HEK293 (cell line): ENCODE results near the gene GPR155.

Experiments used
- CTCF ChIA-PET: fragments of 350-600 bp; formaldehyde crosslinking; extraction: SDS; loops from one replicate; lab custom pipeline; 2021; ENCODE audit warnings: antibody characterized with exemption; lab: Yijun Ruan, JAX
- POLR2A ChIA-PET: fragments of 300-600 bp; formaldehyde crosslinking; extraction: SDS; loops from one replicate; lab custom pipeline; 2020; ENCODE audit warnings: antibody characterized with exemption, inconsistent platforms; lab: Yijun Ruan, JAX
- H3K27ac ChIP-seq: fragments of 200-500 bp; sonication (Bioruptor generic); 2 replicates; pipeline ENCODE4 v1.5.1; 2014; ENCODE audit warnings: low read depth, low read length, control low read depth, inconsistent platforms; ENCODE audit errors: extremely low read depth
- H3K36me3 ChIP-seq, 2 experiments: fragments of 200-500 bp in 1 of 2; sonication (Bioruptor generic) in 1 of 2; 1 replicate in 1 of 2; 2 replicates in 1 of 2; pipeline ENCODE4 v1.5.1; 2014 to 2017; ENCODE audit warnings: inconsistent platforms in 2 of 2, low read length in 2 of 2; ENCODE audit not compliant: control insufficient read depth in 2 of 2, insufficient read depth in 1 of 2
- H3K4me1 ChIP-seq: fragments of 200-500 bp; sonication (Bioruptor generic); 2 replicates; pipeline ENCODE4 v1.5.1; 2014; ENCODE audit warnings: mild to moderate bottlenecking, low read length, inconsistent platforms; ENCODE audit not compliant: control insufficient read depth, insufficient read depth
- H3K4me3 ChIP-seq: 2 replicates; pipeline ENCODE4 v1.5.1; 2011; ENCODE audit warnings: low read depth, mild to moderate bottlenecking, control low read depth, low read length, moderate library complexity
- H3K9me3 ChIP-seq: fragments of 200-500 bp; sonication (Bioruptor generic); 2 replicates; pipeline ENCODE4 v1.5.1; 2014; ENCODE audit warnings: low read depth, low read length, inconsistent platforms; ENCODE audit not compliant: control insufficient read depth, insufficient read depth
- GLI2 ChIP-seq: fragments of 450-650 bp; formaldehyde crosslinking; IDR thresholded peaks from 2 replicates; pipeline ENCODE4; 2017; ENCODE audit warnings: missing biosample characterization, missing genetic modification characterization, low read depth, borderline replicate concordance
- GLIS1 ChIP-seq: fragments of 450-650 bp; formaldehyde crosslinking; IDR thresholded peaks from 2 replicates; pipeline ENCODE4 v1.5.1; 2016; ENCODE audit warnings: missing biosample characterization, missing genetic modification characterization
- HIC1 ChIP-seq: fragments of 450-650 bp; formaldehyde crosslinking; IDR thresholded peaks from 2 replicates; pipeline ENCODE4 v1.5.1; 2016; ENCODE audit warnings: missing biosample characterization, missing genetic modification characterization
- KLF16 ChIP-seq: fragments of 450-650 bp; formaldehyde crosslinking; IDR thresholded peaks from 2 replicates; pipeline ENCODE4 v1.5.1; 2017; ENCODE audit warnings: missing biosample characterization, missing genetic modification characterization
- KLF9 ChIP-seq: fragments of 450-650 bp; formaldehyde crosslinking; IDR thresholded peaks from 2 replicates; pipeline ENCODE4 v1.5.1; 2016; ENCODE audit warnings: missing biosample characterization, missing genetic modification characterization, low read depth
- PRDM6 ChIP-seq: fragments of 450-650 bp; formaldehyde crosslinking; IDR thresholded peaks from 2 replicates; pipeline ENCODE4 v1.5.1; 2017; ENCODE audit warnings: missing biosample characterization, missing genetic modification characterization
- SP7 ChIP-seq: fragments of 450-650 bp; formaldehyde crosslinking; IDR thresholded peaks from 2 replicates; pipeline ENCODE4 v1.5.1; 2016; ENCODE audit warnings: missing biosample characterization, missing genetic modification characterization
- ZBTB17 ChIP-seq: fragments of 450-650 bp; formaldehyde crosslinking; IDR thresholded peaks from 2 replicates; pipeline ENCODE4 v1.5.1; 2016; ENCODE audit warnings: missing biosample characterization, missing genetic modification characterization
- ZNF133 ChIP-seq: fragments of 450-650 bp; formaldehyde crosslinking; IDR thresholded peaks from 2 replicates; pipeline ENCODE4 v1.5.1; 2016; ENCODE audit warnings: missing biosample characterization, missing genetic modification characterization
- ZNF16 ChIP-seq: fragments of 450-650 bp; formaldehyde crosslinking; IDR thresholded peaks from 2 replicates; pipeline ENCODE4 v1.5.1; 2016; ENCODE audit warnings: low read depth, missing biosample characterization, missing genetic modification characterization
- ZNF280D ChIP-seq: fragments of 450-650 bp; formaldehyde crosslinking; IDR thresholded peaks from 2 replicates; pipeline ENCODE4 v1.5.1; 2016; ENCODE audit warnings: missing biosample characterization, missing genetic modification characterization
- ZNF341 ChIP-seq: fragments of 450-650 bp; formaldehyde crosslinking; IDR thresholded peaks from 2 replicates; pipeline ENCODE4; 2016; ENCODE audit warnings: low read depth, missing biosample characterization, missing genetic modification characterization
- ZNF488 ChIP-seq: fragments of 450-650 bp; formaldehyde crosslinking; IDR thresholded peaks from 2 replicates; pipeline ENCODE4 v1.5.1; 2016; ENCODE audit warnings: missing biosample characterization, missing genetic modification characterization
- ZNF561 ChIP-seq: fragments of 450-650 bp; IDR thresholded peaks from 2 replicates; pipeline ENCODE4 v1.5.1; 2018; ENCODE audit warnings: missing biosample characterization, missing genetic modification characterization, borderline replicate concordance
- ZNF624 ChIP-seq: fragments of 450-650 bp; formaldehyde crosslinking; IDR thresholded peaks from 2 replicates; pipeline ENCODE4 v1.5.1; 2017; ENCODE audit warnings: missing biosample characterization, missing genetic modification characterization
- ZNF670 ChIP-seq: fragments of 450-650 bp; formaldehyde crosslinking; IDR thresholded peaks from 2 replicates; pipeline ENCODE4 v1.5.1; 2016; ENCODE audit warnings: missing biosample characterization, missing genetic modification characterization, low read depth
- ZNF747 ChIP-seq: fragments of 450-650 bp; formaldehyde crosslinking; IDR thresholded peaks from 2 replicates; pipeline ENCODE4 v1.5.1; 2016; ENCODE audit warnings: missing biosample characterization, missing genetic modification characterization
- ZNF792 ChIP-seq: fragments of 450-650 bp; formaldehyde crosslinking; IDR thresholded peaks from 2 replicates; pipeline ENCODE4 v1.5.1; 2016; ENCODE audit warnings: missing biosample characterization, missing genetic modification characterization
- ZNF837 ChIP-seq: fragments of 450-650 bp; formaldehyde crosslinking; IDR thresholded peaks from 2 replicates; pipeline ENCODE4 v1.5.1; 2016; ENCODE audit warnings: missing biosample characterization, missing genetic modification characterization
- ZNF843 ChIP-seq: fragments of 450-650 bp; formaldehyde crosslinking; IDR thresholded peaks from 2 replicates; pipeline ENCODE4 v1.5.1; 2016; ENCODE audit warnings: missing biosample characterization, missing genetic modification characterization

GPR155 gene

GRCh38 chr2:174473796-174474195, 13.0 kb downstream of the GPR155 start:
- TF ChIP-seq ZNF16 (tag by site-specific recombination) (no peak), PRDM6 (tag by site-specific recombination) (no peak), SP7 (tag by site-specific recombination) (no peak), ZNF488 (no peak), ZNF670 (tag by site-specific recombination) (no peak), GLIS1 (tag by site-specific recombination) (no peak), ZNF561 (tag by site-specific recombination) (no peak), ZNF341 (tag by site-specific recombination) (no peak), ZNF624 (tag by site-specific recombination) (no peak), ZNF133 (no peak), ZNF792 (tag by site-specific recombination) (no peak), ZNF837 (no peak), GLI2 (tag by site-specific recombination) (no peak), KLF16 (tag by site-specific recombination) (no peak), ZNF843 (tag by site-specific recombination) (no peak), HIC1 (tag by site-specific recombination) (no peak), ZBTB17 (tag by site-specific recombination) (no peak), ZNF280D (tag by site-specific recombination) (no peak), KLF9 (no peak)
- H3K4me3 ChIP-seq = no peak overlapping the region
- H3K4me1 ChIP-seq = no peaks in the 10 kb centered on the region
- no peak overlapping the region for H3K27ac ChIP-seq
- H3K9me3 ChIP-seq = no peaks in the 10 kb centered on the region
- POLR2A ChIA-PET = interaction anchor here (0.6 kb wide), 1 partner anchor 168 kb away, joined by 3 read pairs; no protein-coding TSS in a partner anchor
- CTCF ChIA-PET = interaction anchor here (0.6 to 1.6 kb wide), 6 partner anchors 8 to 227 kb away, joined by 3 to 8 read pairs (median 4); no protein-coding TSS in a partner anchor
- H3K36me3 ChIP-seq = no peaks in the 10 kb centered on the region

GRCh38 chr2:174465327-174465726, 21.5 kb downstream of the GPR155 start:
- Histone ChIP-seq H3K4me3 (no peak overlapping the region), H3K4me1 (no peaks in the 10 kb centered on the region), H3K27ac (no peak overlapping the region), H3K9me3 (no peaks in the 10 kb centered on the region), H3K36me3 (no peaks in the 10 kb centered on the region; a peak in 1 of 3 replicates)
- TF ChIP-seq ZNF747 (tag by site-specific recombination) = no peak
- POLR2A ChIA-PET = no interaction called here
- CTCF ChIA-PET = interaction anchor here (0.6 to 1.1 kb wide), 2 partner anchors 49 to 82 kb away, joined by 4 to 6 read pairs; no protein-coding TSS in a partner anchor
